ENCODE results near the gene TRMT44. TPM values are rescaled to one million over a fixed set of nuclear protein-coding genes. Genes with fewer than 3 reads are reported as not detected.
"Not testable (repeated sequence)": the region's sequence is repeated elsewhere in the genome, so short reads cannot be mapped to it uniquely, and the experiment has no call there.

The TRMT44 gene
- total RNA-seq, 1 donor from 2014 or later = 41.2 TPM

DNA sequence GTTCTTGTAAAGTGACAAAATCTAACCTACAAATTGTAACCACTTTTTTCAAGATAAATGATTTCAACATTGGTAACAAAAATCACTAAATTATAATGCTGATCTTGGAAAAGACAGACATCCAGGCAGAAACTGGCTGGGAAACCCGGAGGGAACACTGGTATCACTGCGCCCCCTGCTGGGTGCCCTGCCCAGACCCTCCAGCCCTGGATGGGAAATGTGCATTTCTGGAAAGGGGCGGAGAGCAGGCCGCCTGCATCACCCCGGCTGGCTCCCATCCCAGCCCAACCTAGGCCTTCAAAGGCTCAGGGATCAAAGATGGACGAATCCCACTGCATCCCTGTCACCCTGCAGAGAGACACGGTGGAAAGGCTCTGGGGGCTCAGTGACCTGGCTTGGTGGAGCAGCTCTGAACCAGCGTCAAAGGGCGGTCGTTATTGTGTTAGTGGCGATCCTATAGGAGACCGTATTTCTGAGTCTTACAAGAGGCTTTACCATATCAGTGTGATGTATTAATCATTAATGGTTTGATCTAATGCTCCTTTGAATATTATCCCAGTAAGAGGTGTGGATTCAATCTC lies 37.3 kb upstream of the TRMT44 start:
- peak; percentile 81 to 93 for DNase-seq (ENCODE audit: low spot score in 2 of 2, unreplicated experiment in 2 of 2)
- H3K4me1 Mint-ChIP-seq = peaks cover 8% of the 10 kb centered on the region
- H3K36me3 Mint-ChIP-seq = peaks cover 44% of the 10 kb centered on the region
- peak overlapping the region; percentile 86 for H3K27ac Mint-ChIP-seq
- no peaks in the 10 kb centered on the region for H3K27me3 Mint-ChIP-seq (ENCODE audit: low read depth)
- no peak overlapping the region for H3K4me3 Mint-ChIP-seq
- TF ChIP-seq, protein P1, sequence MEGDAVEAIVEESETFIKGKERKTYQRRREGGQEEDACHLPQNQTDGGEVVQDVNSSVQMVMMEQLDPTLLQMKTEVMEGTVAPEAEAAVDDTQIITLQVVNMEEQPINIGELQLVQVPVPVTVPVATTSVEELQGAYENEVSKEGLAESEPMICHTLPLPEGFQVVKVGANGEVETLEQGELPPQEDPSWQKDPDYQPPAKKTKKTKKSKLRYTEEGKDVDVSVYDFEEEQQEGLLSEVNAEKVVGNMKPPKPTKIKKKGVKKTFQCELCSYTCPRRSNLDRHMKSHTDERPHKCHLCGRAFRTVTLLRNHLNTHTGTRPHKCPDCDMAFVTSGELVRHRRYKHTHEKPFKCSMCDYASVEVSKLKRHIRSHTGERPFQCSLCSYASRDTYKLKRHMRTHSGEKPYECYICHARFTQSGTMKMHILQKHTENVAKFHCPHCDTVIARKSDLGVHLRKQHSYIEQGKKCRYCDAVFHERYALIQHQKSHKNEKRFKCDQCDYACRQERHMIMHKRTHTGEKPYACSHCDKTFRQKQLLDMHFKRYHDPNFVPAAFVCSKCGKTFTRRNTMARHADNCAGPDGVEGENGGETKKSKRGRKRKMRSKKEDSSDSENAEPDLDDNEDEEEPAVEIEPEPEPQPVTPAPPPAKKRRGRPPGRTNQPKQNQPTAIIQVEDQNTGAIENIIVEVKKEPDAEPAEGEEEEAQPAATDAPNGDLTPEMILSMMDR (IDR thresholded peaks at IDR 0.05; ENCODE audit: unreplicated experiment) = peak; percentile 95
- peaks cover 5% of the 10 kb centered on the region for H3K9me3 Mint-ChIP-seq

- peaks cover 5% of the 10 kb centered on the region for H3K9me3 Mint-ChIP-seq
- no peak overlapping the region for H3K27ac Mint-ChIP-seq
- no peaks in the 10 kb centered on the region for H3K27me3 Mint-ChIP-seq (ENCODE audit: low read depth)
- DNase-seq (ENCODE audit: low spot score in 2 of 2, unreplicated experiment in 2 of 2) = no peak
- peaks cover 8% of the 10 kb centered on the region for H3K4me1 Mint-ChIP-seq
- peaks cover 38% of the 10 kb centered on the region for H3K36me3 Mint-ChIP-seq
- H3K4me3 Mint-ChIP-seq = no peak overlapping the region
- TF ChIP-seq, protein P1 (IDR thresholded peaks at IDR 0.05; ENCODE audit: unreplicated experiment) = no peak
These were observed 36.6 kb upstream of the TRMT44 start for GRCh38 chr4:8403976-8404375.

DNA sequence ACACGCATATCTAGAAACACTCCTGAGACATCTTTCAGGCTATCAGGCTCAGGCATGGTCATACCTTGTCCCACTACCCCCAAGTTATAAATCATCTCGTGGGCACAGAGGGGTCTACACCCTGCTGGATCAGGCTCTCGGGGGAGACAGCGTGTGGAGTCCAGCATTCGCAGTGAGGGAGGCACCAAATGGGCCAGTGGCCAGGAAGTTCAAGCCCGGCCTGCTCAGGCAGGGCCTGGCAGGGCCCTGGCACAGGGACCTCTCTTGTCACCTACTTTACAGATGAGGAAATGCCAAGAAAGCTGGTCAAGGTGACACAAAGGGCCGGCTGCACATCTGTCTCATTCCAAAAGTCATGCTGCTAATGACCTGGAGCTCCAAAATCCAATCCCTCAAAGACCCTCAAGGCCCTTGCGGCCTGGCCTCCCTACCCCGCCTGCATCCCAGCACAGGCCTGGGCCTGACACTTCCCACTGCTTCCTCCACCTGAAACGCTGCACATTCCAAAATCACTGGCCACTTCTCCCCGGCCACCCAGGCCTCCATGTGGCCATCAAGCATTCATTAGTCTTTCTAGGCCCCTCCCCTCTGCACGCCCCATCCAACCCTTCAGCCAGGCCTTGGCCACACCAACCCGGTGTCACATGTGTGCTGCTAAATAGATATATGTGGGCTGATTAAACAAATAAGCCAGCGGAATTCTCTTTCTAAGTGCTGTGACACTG lies 35.6 kb upstream of the TRMT44 start:
- TF ChIP-seq, protein P1 (IDR thresholded peaks at IDR 0.05; ENCODE audit: unreplicated experiment) = no peak
- Mint-ChIP-seq H3K9me3 (peaks cover 5% of the 10 kb centered on the region), H3K4me1 (peaks cover 8% of the 10 kb centered on the region), H3K27ac (peak overlapping the region; percentile 40), H3K36me3 (peaks cover 43% of the 10 kb centered on the region), H3K27me3 (ENCODE audit: low read depth) (no peaks in the 10 kb centered on the region), H3K4me3 (no peak overlapping the region)
- no peak for DNase-seq (ENCODE audit: low spot score in 2 of 2, unreplicated experiment in 2 of 2)

DNA sequence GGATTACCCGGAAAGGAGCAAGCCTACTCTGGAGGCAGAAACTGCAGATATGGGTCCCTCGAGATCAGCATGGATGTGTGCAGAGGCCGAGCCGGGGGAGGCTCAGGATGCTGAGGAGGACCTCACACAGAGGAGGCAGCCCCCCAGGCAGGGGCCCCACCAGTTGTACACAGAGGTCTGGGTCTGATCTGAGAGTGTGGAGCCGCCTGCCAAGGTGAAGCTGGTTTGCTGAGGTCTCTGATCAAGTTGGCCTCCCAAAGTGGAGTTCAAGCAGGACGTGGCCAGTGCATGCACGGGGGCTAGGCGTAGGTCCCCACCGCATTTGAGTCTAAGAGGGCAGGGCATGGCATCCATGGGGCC lies 35.1 kb upstream of the TRMT44 start:
- Mint-ChIP-seq H3K27me3 (ENCODE audit: low read depth) (no peaks in the 10 kb centered on the region), H3K27ac (no peak overlapping the region), H3K9me3 (peaks cover 5% of the 10 kb centered on the region), H3K36me3 (peaks cover 43% of the 10 kb centered on the region), H3K4me1 (peaks cover 9% of the 10 kb centered on the region), H3K4me3 (no peak overlapping the region)
- TF ChIP-seq, protein P1 (IDR thresholded peaks at IDR 0.05; ENCODE audit: unreplicated experiment) = no peak
- DNase-seq (ENCODE audit: low spot score in 2 of 2, unreplicated experiment in 2 of 2) = no peak

DNA sequence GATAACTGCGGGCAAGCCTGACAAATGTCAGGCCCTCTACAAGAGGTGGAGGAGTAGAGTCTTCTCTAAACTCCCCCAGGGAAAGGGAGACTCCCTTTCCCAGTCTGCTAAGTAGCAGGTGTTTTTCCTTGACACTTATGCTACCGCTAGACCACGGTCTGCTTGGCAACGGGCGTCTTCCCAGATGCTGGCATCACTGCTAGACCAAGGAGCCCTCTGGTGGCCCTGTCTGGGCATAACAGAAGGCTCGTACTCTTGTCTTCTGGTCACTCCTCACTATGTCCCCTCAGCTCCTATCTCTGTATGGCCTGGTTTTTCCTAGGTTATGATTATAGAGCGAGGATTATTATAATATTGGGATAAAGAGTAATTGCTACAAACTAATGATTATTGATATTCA lies 33.7 kb upstream of the TRMT44 start:
- not testable (repeated sequence) for H3K9me3 Mint-ChIP-seq; H3K4me3 Mint-ChIP-seq; H3K27me3 Mint-ChIP-seq (ENCODE audit: low read depth); DNase-seq (ENCODE audit: low spot score in 2 of 2, unreplicated experiment in 2 of 2); H3K27ac Mint-ChIP-seq
- H3K4me1 Mint-ChIP-seq = peaks cover 12% of the 10 kb centered on the region
- peaks cover 41% of the 10 kb centered on the region for H3K36me3 Mint-ChIP-seq

- Mint-ChIP-seq H3K27ac (no peak overlapping the region), H3K9me3 (peaks cover 5% of the 10 kb centered on the region), H3K27me3 (ENCODE audit: low read depth) (no peaks in the 10 kb centered on the region), H3K4me3 (no peak overlapping the region), H3K36me3 (peaks cover 43% of the 10 kb centered on the region), H3K4me1 (peaks cover 12% of the 10 kb centered on the region)
- no peak for DNase-seq (ENCODE audit: low spot score in 2 of 2, unreplicated experiment in 2 of 2)
- TF ChIP-seq, protein P1 (IDR thresholded peaks at IDR 0.05; ENCODE audit: unreplicated experiment) = no peak
These were observed 33.3 kb upstream of the TRMT44 start for GRCh38 chr4:8407316-8407715.

All from mesothelial cell of epicardium (in vitro differentiated cells).